Measurements from ENCODE around the gene BEND7. TPM values are rescaled to one million over a fixed set of nuclear protein-coding genes. Genes with fewer than 3 reads are reported as not detected.

Gene BEND7, protein sequence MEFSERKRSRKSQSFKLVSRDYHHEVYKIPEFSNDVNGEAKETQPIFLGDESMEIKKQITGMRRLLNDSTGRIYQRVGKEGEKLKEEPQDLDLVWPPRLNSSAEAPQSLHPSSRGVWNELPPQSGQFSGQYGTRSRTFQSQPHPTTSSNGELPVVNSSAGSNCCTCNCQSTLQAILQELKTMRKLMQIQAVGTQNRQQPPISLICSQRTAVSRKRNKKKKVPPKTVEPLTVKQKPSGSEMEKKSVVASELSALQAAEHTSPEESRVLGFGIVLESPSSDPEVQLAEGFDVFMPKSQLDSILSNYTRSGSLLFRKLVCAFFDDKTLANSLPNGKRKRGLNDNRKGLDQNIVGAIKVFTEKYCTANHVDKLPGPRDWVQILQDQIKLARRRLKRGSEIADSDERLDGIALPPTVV
- not detected for total RNA-seq

DNA sequence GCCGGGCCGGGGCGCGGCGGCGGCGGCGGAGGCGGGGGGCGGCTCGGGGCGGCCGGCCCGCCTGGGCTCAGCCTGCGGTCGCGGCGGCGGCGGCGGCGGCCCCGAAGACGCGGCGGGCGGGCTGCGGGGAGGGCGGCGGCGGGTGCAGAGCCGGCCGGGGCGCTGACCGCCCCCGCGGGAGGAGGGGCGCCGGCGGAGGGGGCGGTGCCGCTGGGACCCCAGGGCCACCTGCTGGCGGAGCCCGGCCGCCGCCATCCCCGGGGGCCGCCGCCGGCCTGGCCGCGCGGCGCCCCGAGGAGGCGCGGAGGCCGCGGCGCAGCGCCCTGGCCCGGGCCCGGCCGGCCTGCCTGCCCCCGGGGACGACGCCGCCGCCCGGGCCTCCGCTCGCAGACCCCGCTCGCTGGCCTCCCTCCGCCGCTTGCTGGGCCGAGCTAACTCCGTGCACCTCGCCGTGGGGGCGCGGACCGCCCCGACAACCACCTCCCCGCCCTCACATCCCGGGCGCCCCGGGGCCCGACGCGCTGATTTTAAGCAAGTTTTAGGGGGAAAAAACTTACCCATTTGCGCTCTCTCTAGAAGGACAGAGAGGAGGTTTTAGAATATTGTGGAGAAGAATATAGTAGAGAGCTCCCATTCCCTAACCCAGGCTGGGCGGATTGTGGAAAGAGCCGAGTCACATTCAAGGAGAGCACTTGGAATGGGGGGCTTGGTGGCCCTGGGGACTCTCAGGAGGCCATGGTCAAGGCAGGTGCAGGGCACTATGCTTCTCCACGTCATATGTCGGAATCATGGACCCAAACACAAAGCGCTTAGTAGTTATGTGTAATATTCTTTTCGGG is at the start of gene BEND7:
Gene BEND7, minus strand, starts transcription at position 140 of the 839 bp plus-strand sequence. CDS start 481 bp downstream, outside the sequence.
- intact Hi-C loops (cut with micrococcal nuclease), result loop anchor here (5.0 kb wide), 1 partner anchor 58 kb away; the partner anchor contains the start of gene PRPF18
- CTCF ChIA-PET, result no interaction called here
- Mint-ChIP-seq H3K27me3 (ENCODE audit: low read depth) (peaks cover 51% of the 10 kb centered on the region), H3K9me3 (no peaks in the 10 kb centered on the region), H3K27ac (no peak within 1 kb of the TSS), H3K36me3 (ENCODE audit: low read depth) (no peaks in the 10 kb centered on the region), H3K4me1 (ENCODE audit: low read depth) (peaks cover 10% of the 10 kb centered on the region), H3K4me3 (peak within 1 kb of the TSS; percentile 69)
- no peak for DNase-seq

DNA sequence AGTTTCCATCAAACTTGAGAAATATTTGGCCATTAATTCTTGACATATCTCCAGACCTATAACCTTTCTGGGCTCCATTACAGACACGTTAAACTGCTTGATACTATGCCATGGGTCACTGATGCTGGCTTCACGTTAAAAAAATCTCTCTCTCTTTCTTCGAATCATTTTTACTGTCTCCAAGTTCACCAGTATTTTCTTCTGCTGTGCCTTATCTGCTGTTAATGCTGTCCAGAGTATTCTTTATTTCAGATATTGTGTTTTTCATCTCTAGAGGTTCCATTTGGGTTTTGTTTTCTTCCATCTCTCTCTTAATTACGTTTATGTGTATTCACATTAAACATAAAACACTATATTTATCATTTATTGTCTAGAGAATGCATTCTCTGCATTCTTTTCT is 45.1 kb upstream of the BEND7 start:
- H3K27ac Mint-ChIP-seq, result no peak overlapping the region
- peaks cover 12% of the 10 kb centered on the region for H3K27me3 Mint-ChIP-seq (ENCODE audit: low read depth)
- CTCF ChIA-PET, result interaction anchor here (0.6 kb wide), 2 partner anchors 37 to 203 kb away, joined by 4 read pairs; no protein-coding TSS in a partner anchor
- no peaks in the 10 kb centered on the region for H3K4me1 Mint-ChIP-seq (ENCODE audit: low read depth)
- DNase-seq, result no peak
- peaks cover 1% of the 10 kb centered on the region for H3K36me3 Mint-ChIP-seq (ENCODE audit: low read depth)
- intact Hi-C loops (cut with micrococcal nuclease), result no loop called here
- no peak overlapping the region for H3K4me3 Mint-ChIP-seq
- peaks cover 7% of the 10 kb centered on the region for H3K9me3 Mint-ChIP-seq

DNA sequence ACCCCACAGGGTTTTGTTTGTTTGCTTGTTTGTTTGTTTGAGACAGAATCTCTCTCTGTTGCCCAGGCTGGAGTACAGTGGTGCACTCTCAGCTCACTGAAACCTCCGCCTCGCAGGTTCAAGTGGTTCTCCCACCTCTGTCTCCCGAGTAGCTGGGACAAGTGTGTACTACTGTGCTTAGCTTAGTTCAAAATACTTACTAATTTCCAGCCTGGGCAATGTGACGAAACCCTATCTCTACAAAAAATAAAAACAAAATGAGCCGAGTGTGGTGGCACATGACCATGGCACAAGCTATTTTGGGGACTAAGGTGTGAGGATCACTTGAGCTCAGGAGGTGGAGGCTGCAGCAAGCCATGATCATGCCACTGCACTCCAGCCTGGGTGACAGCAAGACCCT is 42.7 kb upstream of the BEND7 start:
- no peak for DNase-seq
- H3K4me3 Mint-ChIP-seq, result no peak overlapping the region
- no peak overlapping the region for H3K27ac Mint-ChIP-seq
- intact Hi-C loops (cut with micrococcal nuclease), result no loop called here
- H3K4me1 Mint-ChIP-seq (ENCODE audit: low read depth), result no peaks in the 10 kb centered on the region
- H3K9me3 Mint-ChIP-seq, result peaks cover 7% of the 10 kb centered on the region
- CTCF ChIA-PET, result interaction anchor here (0.7 kb wide), 1 partner anchor 141 kb away, joined by 3 read pairs; no protein-coding TSS in a partner anchor
- H3K27me3 Mint-ChIP-seq (ENCODE audit: low read depth), result peaks cover 4% of the 10 kb centered on the region
- H3K36me3 Mint-ChIP-seq (ENCODE audit: low read depth), result peaks cover 1% of the 10 kb centered on the region

GRCh38 chr10:13567030-13567429 is 38.2 kb upstream of the BEND7 start:
- no peaks in the 10 kb centered on the region for H3K9me3 Mint-ChIP-seq
- H3K4me3 Mint-ChIP-seq, result no peak overlapping the region
- no peak overlapping the region for H3K27ac Mint-ChIP-seq
- intact Hi-C loops (cut with micrococcal nuclease), result no loop called here
- CTCF ChIA-PET, result no interaction called here
- H3K36me3 Mint-ChIP-seq (ENCODE audit: low read depth), result no peaks in the 10 kb centered on the region
- no peak for DNase-seq
- no peaks in the 10 kb centered on the region for H3K4me1 Mint-ChIP-seq (ENCODE audit: low read depth)
- no peaks in the 10 kb centered on the region for H3K27me3 Mint-ChIP-seq (ENCODE audit: low read depth)

GRCh38 chr10:13564576-13564975 is 35.8 kb upstream of the BEND7 start:
- no peaks in the 10 kb centered on the region for H3K27me3 Mint-ChIP-seq (ENCODE audit: low read depth)
- intact Hi-C loops (cut with micrococcal nuclease), result no loop called here

GRCh38 chr10:13563481-13564445 is 34.9 kb upstream of the BEND7 start:
- CTCF ChIA-PET, result no interaction called here
- DNase-seq, result no peak

More at GRCh38 chr10:13564576-13564975, 35.8 kb upstream of the BEND7 start:
- H3K9me3 Mint-ChIP-seq, result no peaks in the 10 kb centered on the region
- no peak for DNase-seq
- no peak overlapping the region for H3K27ac Mint-ChIP-seq
- no peaks in the 10 kb centered on the region for H3K36me3 Mint-ChIP-seq (ENCODE audit: low read depth)
- no peak overlapping the region for H3K4me3 Mint-ChIP-seq
- CTCF ChIA-PET, result no interaction called here
- no peaks in the 10 kb centered on the region for H3K4me1 Mint-ChIP-seq (ENCODE audit: low read depth)

DNA sequence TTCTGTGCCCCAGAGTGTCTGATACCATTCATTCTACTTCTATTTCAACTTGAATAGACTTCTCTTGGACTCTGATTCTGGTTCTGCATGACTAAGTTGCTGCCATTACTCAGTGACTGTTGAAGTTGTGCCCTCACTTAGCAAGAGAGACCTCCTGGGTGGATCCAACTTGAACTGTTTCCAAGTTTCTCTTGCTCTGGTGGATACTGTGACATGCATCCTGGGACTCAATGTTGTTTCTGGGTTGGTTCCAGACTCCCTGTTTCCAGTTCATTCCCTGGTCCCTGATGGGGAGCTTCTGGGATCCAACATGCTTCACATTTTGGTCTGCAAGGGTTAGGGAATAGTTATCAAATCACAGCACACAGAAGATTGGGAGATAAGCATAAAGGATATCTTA is 31.8 kb upstream of the BEND7 start:
- H3K9me3 Mint-ChIP-seq, result no peaks in the 10 kb centered on the region
- no peak for DNase-seq
- H3K4me3 Mint-ChIP-seq, result no peak overlapping the region
- no peaks in the 10 kb centered on the region for H3K36me3 Mint-ChIP-seq (ENCODE audit: low read depth)
- H3K27me3 Mint-ChIP-seq (ENCODE audit: low read depth), result no peaks in the 10 kb centered on the region
- CTCF ChIA-PET, result interaction anchor here (0.5 kb wide), 1 partner anchor 112 kb away, joined by 3 read pairs; no protein-coding TSS in a partner anchor
- H3K27ac Mint-ChIP-seq, result no peak overlapping the region
- H3K4me1 Mint-ChIP-seq (ENCODE audit: low read depth), result peaks cover 6% of the 10 kb centered on the region
- intact Hi-C loops (cut with micrococcal nuclease), result no loop called here

More at GRCh38 chr10:13563481-13564445, 34.9 kb upstream of the BEND7 start:
- Mint-ChIP-seq H3K27ac (no peak overlapping the region), H3K36me3 (ENCODE audit: low read depth) (no peaks in the 10 kb centered on the region), H3K4me1 (ENCODE audit: low read depth) (no peaks in the 10 kb centered on the region), H3K27me3 (ENCODE audit: low read depth) (no peaks in the 10 kb centered on the region), H3K4me3 (no peak overlapping the region), H3K9me3 (no peaks in the 10 kb centered on the region)
- intact Hi-C loops (cut with micrococcal nuclease), result no loop called here

DNA sequence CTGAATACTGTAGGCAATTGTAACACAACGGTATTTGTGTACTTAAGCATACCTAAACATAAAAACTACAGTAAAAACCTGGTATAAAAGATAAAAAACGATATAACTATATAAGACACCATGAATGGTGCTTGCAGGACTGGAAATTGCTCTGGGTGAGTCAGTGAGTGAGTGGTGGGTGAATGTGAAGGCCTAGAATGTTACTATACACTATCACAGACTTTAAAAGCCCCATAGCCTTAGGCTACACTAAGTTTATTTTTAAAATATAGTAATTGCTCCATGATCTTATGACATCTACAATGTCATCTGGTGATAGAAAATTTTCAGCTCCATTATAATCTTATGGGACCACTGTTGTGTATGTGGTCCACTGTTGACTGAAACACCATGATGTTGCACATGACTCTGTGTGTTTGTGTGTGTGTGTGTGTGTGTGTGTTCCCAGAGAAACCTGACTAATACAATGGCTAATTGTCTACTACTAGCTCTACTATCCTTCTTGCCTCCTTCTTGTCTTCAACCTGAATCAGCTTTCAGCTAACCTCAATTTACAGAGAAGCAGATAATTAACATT is 30.4 kb upstream of the BEND7 start:
- H3K27ac Mint-ChIP-seq, result no peak overlapping the region
- intact Hi-C loops (cut with micrococcal nuclease), result no loop called here
- peaks cover 6% of the 10 kb centered on the region for H3K4me1 Mint-ChIP-seq (ENCODE audit: low read depth)
- DNase-seq, result no peak
- H3K9me3 Mint-ChIP-seq, result no peaks in the 10 kb centered on the region
- CTCF ChIA-PET, result no interaction called here
- no peak overlapping the region for H3K4me3 Mint-ChIP-seq
- no peaks in the 10 kb centered on the region for H3K36me3 Mint-ChIP-seq (ENCODE audit: low read depth)
- no peaks in the 10 kb centered on the region for H3K27me3 Mint-ChIP-seq (ENCODE audit: low read depth)

- Mint-ChIP-seq H3K27me3 (ENCODE audit: low read depth) (no peaks in the 10 kb centered on the region), H3K4me1 (ENCODE audit: low read depth) (peaks cover 6% of the 10 kb centered on the region), H3K9me3 (peaks cover 3% of the 10 kb centered on the region), H3K36me3 (ENCODE audit: low read depth) (no peaks in the 10 kb centered on the region), H3K27ac (no peak overlapping the region), H3K4me3 (no peak overlapping the region)
- CTCF ChIA-PET, result no interaction called here
- intact Hi-C loops (cut with micrococcal nuclease), result no loop called here
- DNase-seq, result no peak
Measured at GRCh38 chr10:13555884-13556510, 27.2 kb upstream of the BEND7 start.

DNA sequence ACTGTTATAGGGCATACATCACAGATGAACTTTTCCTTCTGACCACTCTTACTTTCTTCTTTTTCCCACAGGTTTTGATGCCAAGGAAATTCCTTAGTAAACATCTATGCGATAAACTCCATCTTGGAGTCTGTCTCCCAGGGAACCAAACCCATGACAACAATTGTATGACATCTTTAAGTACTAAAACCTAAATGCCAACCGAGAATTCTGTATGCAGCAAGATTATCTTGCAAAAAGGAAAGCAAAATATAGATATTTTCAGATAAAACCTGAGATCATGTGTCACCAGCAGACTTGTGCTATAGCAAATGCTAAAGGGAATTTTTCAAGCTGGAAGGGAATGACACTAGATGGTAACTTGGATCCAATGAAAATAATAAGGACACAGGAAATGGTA is 22.0 kb upstream of the BEND7 start:
- intact Hi-C loops (cut with micrococcal nuclease), result no loop called here
- Mint-ChIP-seq H3K4me3 (no peak overlapping the region), H3K27ac (no peak overlapping the region), H3K36me3 (ENCODE audit: low read depth) (no peaks in the 10 kb centered on the region), H3K27me3 (ENCODE audit: low read depth) (peaks cover 18% of the 10 kb centered on the region), H3K4me1 (ENCODE audit: low read depth) (no peaks in the 10 kb centered on the region), H3K9me3 (peaks cover 14% of the 10 kb centered on the region)
- CTCF ChIA-PET, result no interaction called here
- DNase-seq, result no peak

DNA sequence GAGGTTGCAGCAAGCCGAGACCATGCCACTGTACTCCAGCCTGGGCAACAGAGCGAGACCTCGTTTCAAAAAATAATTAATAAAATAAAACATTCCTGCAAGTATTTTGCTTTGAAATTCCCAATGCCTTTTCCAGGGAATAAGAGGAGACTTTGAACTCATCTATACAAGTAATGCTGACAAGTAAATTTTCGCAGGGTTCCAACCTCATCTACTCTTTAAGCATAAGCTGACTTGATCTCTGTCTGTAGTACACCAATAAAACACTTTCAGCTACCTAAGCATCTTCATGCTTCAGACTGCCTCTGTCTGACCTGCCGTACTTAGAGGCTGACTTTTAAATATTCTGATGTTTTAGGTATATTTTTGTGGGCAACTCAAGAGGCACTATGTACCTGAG is 13.7 kb upstream of the BEND7 start:
- no peaks in the 10 kb centered on the region for H3K4me1 Mint-ChIP-seq (ENCODE audit: low read depth)
- H3K27ac Mint-ChIP-seq, result no peak overlapping the region
- no peak for DNase-seq
- CTCF ChIA-PET, result no interaction called here
- peaks cover 39% of the 10 kb centered on the region for H3K27me3 Mint-ChIP-seq (ENCODE audit: low read depth)
- H3K36me3 Mint-ChIP-seq (ENCODE audit: low read depth), result no peaks in the 10 kb centered on the region
- intact Hi-C loops (cut with micrococcal nuclease), result no loop called here
- no peak overlapping the region for H3K4me3 Mint-ChIP-seq
- H3K9me3 Mint-ChIP-seq, result no peaks in the 10 kb centered on the region
